HG03571 (cell line): ENCODE measurements around the gene HOXB3.

Experiments
- ATAC-seq: cut with Tn5 transposase; IDR thresholded peaks from one replicate; pipeline ENCODE4 v1.9.1; 2021; ENCODE audit not compliant: unreplicated experiment

HOXB3 gene

DNA sequence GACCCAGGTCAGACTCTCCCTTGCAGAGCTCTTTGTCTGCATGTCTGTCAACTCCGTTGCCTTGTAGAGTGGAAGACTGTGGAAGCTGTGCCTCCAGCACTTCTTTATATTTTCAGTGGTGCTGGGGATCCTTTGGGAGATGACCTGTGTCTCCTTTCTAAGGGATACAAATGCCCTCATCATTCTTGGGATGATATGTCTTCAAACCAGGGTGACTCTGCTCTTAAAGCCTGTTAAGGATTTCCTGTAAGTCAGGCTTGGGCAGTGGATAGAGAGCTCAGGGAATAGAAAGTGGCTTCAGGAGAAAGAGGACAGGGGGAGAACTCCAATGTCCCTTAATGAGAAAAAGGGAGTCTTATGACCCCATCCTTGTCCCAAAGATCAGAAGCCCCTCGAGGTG lies 1.5 kb downstream of the HOXB3 start:
- ATAC-seq, result no peak

DNA sequence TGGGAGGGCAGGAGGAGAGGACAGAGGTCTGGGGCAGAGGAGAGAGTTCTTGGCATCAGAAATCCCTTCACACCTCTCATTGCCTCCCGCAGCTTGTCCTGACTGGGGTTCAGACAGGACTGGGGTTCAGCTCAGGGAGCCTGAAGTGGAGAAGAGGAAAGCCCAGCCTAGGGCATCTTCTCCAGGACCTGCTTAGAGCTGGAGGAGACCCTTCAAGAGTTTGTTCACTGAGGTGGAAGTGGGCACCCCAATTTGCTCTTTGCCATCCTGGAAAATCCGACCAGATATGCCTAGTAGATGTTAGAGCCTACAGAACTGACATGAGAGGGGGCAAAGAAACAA lies 2.0 kb downstream of the HOXB3 start:
- ATAC-seq, result no peak

DNA sequence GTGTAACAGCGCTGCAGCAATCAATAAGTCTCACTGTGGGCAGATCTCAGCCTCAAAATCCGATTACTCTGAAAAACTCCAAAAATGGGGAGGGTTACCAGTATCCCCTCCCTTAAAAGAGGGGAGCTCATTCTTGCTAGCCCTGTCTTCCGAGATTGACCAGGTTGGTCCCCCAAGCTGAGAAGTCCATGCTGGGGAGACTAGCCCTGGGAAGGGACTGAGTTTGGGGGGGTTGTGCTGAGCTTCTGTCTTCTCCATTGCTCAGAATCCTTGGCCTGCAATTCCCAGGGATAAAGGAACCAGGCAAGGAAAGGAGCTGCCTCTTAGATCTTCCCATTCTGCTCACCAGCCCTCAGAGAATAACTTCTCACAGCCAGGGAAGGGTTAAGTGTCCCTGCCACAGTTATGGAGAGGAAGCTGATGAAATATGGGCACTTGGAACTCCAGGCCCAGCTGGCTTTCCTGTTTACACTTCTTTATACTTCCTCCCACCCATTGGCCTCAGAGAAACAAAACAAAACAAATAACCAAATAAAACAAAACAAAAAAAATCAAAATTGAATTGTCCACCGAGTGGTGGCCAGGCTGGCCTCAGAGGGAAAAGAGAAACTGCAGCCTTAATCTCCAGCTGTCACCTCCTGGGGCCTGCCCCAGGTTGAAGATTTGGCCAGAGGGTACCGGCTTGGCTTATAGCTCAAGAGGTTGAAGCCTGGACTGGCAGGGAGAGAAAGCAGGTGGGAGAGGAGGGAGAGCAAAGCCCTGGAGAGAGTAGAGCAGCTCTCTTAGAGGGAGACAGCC lies 2.6 kb downstream of the HOXB3 start:
- ATAC-seq, result no peak

DNA sequence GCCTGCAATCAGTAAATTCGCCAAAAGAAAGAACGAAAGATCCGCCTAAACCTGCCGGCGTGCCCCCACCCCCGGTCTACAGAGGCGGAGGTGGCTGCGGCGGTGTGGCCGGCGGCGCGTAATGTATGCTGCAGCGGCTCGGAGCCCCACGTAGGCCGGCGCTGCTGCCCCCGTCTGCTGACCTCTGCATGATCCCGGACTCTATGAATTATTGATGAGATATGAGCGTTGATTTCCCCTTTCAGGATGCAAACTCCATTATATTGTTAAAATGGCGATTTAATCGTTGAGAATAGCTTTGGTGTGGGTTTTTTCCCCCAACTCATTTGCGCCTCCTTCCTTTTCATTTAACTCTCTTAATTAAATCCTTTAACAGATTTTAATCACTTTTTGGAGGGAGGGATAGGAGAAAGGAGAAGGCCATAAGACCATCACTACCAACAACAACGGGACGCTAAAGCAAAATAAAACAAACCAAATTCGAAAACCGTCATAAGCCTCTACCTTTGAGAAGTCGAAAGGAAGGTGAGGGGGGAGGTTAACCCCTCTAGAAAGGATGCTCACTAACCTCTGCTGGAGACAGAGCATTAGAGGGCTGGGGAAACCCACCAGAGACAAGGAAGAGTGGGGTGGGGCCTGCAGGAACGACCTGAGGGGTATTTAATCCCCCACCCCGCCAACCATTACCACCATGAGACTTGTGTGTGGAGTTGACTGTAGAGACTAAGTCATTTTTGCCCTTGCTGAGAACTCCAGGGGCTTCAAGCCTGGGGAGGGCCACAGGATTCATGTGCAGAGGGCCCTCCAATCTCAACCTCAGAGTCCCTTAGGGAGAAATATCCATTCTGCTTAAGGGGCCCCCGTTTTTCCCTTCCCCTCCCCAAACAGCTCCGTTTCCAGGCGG lies 3.4 kb downstream of the HOXB3 start:
- no peak for ATAC-seq

DNA sequence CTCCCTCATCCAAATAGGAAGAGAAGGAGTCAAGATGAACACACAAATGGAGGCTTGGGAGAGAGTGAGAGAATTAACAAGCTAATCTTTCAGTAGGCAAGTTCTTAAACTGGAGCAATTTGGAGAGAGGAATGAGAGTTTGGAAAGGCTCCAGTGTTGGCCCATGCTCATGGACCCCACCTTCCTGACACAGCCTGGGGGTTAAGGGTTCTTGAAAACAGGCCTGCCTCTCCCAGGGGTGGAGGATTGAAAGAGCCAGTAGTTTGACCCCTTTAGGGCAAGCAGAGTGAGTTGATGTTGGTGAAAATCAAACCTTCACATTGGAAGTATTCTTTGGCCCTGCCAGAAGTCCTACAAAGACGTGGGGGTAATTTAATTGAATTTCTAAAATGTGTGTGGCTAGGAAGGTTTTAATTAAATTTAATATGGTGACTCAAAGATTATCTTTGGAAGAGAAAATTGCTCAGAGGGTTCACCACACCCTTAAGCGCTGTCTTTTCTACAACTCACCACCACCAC lies 5.8 kb downstream of the HOXB3 start:
- ATAC-seq, result no peak

DNA sequence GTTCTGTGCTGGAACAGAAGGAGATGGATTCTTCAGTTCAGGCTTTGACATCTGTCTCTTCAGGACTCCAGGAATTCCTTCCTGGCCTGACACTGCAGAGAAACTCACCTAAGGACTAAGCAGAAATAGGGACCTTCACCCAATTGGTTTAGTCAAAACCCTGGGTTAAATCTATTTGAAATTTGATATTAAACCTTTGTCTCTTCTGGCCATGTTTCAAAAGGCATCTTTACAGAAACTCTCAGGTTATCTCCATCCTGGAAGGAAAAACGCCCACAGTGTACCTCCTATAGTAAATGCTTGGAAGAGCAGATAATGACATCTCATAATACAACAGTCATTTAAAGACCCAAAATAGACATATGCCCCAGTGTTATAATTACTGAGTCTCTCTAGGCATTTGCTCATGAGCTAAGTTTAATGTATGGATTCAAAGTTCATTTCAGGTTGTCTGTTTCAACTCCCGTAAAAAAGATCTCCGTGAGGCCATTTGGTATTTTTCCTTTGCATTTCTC lies 6.3 kb downstream of the HOXB3 start:
- ATAC-seq, result no peak

DNA sequence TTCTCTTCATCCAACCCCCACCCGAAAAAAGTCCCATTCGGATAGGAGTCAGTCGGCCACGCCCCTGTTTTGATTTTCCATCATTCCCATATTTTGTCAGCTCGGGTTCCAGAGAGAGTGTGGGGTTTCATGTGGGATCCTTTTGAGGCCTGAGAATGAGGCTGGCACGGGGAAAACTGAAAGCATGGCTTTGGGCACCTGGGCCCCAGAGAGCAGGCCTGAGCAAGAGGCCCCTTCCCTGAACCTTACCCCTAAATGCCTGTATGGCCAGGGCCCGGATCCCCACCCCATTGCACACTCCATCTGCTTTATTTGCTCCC lies 7.3 kb downstream of the HOXB3 start:
- ATAC-seq, result no peak

DNA sequence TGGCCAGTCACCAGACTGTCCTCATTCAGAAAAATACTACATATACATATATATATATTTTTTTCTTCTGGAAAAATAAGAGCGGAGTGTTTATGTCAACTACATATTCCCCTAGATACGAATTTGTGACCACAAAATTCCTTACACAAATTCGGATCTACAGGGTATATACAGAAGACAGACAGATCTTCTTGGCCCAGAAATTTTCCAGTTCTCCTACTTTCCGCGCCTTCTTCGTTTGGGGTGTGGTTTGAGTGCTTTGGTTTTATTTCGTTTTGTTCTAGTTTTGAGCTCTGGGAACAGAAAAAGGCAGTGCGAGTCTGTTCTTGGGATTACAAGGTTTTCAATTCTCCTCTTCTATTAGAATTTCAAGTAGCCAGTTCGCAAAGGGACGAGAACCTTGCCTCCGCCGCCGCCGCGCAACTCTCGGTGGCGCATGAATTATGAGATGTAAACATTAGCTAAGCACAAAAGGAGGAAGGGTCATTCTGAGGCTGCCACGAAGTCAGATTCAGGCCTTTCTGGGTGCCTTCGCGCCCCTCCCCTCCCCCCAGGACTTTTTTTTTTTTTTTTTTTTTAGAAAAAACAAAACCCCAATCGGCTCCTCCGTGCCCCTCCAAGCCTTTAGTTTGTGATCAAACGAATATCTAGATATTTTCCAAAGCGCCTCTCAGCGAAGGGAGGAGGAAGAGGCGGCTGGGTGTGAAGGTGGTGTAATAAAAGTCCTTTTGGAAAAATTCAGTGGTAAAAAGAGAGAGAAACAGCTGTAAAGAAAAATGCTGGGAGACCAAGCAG lies 10.1 kb downstream of the HOXB3 start:
- ATAC-seq, result no peak

DNA sequence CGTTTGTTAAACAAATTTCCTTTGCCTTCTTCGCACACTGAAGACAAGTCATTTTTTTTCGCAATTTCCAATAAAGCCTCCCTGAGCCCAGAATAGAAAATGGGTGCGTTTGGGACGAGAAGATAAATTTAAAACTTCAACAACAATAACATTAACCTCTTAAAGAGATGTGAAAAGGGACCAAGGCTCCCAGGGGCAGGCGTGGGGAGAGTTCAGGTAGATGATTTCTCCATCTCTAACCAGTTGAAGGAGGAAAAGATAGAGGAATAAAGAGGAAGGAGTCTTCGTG lies 10.6 kb downstream of the HOXB3 start:
- ATAC-seq, result no peak

DNA sequence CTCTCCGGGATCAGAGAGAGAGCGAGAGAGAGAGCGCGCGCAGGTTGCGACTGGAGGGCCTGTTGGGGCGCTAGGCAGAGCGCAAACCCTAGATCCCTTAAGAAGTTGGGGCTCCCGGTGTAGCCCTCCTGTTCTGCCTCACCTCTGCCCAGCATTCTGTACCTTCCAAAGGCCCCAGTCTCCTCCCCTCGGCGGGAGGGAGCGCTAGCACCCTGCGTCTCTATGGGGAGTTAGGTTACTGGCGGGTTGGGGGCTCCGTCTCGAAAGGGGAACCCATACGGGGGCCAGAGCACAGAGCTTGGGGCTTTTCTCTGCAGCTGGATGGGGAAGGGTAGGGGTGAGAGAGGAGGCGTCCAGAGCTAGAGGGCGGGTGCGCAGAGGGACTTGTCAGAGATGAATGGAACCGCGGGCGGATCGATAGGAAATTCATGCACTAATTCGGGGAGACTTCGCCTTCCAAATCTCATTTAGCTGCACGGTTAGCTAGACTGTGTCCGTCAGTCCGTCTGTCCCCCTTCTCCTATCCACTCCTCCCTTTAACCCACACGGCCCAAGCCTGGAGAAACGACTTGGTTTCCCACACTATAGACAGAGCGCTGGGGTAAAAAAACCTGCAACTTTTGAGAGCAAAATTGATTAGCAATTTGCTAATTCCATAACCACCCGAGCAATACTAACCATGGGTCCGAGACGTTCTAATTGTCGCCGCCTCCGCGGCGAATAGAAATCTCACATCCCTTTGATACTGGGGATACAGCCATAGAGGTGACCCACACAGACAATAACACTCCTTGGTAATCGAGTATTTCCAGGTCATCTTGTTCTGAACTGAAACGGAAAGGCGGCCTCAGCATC lies 11.2 kb downstream of the HOXB3 start:
- ATAC-seq, result no peak

DNA sequence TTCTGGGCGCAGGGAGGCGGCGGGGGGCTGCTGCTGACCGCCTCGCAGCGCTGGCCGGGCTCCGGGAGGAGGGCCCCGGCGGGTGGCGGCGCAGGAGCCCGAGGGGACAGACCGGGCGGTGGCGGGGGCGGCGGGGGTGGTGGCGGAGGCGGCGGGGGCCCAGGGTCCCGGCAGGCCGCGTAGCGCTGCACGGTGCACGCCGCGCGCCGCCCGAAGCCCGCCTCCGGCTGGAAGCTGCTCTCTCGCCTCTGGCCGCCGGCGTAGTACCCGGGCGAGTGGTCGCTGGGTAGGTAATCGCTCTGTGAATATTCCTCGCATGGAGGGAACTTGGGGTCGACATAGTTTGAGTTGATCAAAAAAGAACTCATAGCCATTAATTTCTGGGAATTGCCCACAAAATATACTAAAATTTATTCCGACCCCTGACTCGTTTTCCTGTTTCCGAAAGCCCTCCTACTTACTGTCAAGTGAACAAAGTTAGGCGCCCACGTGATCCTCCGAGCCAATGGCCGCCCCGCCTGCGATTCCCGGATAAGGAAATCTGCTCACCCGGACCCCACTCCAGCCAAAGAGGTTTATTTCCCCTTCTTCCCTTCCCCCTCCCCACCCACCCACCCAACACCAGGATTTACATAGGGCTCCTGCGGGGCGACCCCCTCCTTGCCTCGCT lies 12.0 kb downstream of the HOXB3 start, which contains the start of gene HOXB4:
TSS of gene HOXB4 (minus strand) at position 405 of the 670 bp plus-strand sequence. CDS start at position 374, 31 bp downstream.
- no peak for ATAC-seq

DNA sequence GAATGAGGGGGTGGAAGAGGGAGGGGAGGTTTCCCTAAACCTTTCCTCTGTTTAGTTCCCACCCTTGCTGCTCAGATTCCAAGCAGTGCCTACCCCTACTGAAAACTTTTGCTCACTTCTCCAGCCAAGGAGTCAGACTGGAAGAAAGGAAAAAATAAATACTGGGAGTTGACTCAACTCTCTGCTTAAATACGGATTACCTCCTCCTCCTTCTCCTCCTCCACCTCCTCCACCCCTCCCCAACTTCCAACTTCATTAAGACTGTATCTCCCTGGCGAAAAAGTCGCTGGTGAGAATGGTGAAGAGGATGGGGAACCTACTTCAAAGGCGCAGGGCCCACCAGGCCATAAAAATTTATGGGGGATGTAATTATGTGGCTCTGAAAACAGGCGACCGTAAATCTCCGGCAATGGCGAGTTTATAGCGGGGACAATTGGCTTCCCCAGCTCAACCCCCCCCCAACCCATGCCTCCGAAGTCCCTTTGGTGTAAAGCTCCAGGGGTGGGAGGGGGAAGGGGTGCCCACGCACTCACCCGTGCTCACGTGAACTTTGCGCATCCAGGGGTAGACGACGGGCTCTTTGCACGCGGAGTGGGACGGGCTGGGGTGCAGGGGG lies 12.6 kb downstream of the HOXB3 start:
- no peak for ATAC-seq

DNA sequence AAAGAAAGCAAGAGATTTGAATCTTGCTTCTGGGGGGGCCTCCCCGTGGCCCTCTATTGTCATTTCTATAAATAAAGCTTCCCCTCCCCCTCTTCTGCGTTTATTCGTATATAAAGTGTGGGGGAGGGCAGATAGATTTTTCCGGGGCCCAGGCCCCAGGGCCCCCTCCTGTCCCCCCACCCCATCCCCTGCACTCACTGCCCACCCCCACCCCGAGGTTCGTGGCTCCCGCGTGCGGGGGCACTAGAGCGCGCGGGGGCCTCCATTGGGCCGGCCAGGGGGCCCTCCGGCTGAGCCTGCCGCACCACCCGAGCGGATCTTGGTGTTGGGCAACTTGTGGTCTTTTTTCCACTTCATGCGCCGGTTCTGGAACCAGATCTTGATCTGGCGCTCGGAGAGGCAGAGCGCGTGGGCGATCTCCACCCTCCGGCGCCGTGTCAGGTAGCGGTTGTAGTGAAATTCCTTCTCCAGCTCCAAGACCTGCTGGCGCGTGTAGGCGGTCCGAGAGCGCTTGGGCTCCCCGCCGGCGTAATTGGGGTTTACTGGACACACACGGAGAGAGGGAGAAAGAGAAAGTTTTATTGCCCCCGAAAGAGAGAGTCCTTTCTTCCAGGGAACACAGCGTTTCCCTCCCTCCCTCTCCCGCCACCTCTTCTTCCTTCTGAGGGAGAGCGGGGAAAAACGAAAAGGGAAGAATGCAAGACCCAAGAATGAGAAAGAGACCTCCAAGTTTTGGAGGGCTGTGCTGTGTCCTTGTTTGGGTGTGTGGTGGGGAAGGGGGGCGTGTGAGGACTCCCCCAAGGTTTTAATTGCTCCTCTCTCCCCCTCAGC lies 13.3 kb downstream of the HOXB3 start:
- no peak for ATAC-seq

DNA sequence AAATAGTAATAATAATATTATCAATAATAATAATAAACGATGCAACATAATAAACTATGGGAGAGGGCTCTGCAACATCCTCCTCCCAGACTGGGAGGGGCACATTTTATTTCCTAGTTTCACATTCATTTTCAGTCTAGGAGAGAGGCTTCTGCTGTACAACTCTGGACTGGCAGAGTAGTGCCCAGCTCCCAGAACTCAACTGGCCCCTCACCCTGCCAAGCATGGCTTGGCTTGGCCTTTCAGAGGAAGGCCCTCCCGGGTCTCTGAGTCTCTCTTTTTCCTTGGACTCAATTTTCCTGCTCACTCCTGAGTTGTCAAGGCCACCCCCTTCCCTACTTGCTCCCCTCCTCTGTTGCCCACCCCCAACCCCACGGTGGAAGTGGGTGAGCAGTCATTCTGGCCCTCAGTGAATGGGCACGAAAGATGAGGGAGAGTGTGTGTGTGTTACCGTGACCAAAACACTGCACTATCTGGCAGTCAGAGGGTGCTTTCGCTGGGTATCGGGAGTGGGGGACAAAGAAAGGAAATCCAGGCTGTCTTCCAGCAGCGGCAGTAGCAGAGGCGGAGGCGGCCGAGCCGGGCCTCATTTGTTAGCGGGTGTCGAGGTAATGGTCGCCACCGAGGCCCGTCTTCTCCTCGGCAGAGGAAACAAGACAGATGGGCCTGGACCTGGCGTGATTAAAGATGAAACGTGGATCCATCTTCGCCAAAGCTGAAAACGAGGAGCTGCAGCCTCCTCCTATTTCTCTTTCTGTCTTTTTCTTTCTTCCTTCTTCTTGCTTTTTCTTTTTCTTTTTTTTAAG lies 14.2 kb downstream of the HOXB3 start:
- no peak for ATAC-seq

DNA sequence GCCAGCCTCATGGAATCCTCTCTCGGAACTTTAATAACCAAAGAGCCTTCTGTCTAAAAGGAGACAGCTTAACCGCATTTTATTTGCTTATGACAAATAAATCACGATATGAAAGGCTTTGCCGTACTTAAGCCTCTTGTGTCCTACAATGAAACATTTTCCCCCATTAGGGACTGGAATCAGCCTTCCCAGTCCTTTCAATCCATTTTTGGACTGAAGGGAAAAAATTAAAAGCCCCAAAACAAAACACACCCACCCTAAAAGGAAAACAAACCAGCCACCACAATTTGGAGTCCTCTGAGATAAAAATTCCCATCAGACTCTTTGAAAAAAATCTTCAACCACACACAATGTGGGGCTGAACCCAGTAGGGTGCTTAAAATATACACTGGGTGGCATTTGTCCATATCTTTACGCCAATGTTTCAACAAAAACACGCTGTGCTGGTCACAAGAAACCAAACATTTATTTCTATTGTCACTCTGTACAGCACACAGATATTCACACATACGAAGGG lies 14.9 kb downstream of the HOXB3 start:
- no peak for ATAC-seq

DNA sequence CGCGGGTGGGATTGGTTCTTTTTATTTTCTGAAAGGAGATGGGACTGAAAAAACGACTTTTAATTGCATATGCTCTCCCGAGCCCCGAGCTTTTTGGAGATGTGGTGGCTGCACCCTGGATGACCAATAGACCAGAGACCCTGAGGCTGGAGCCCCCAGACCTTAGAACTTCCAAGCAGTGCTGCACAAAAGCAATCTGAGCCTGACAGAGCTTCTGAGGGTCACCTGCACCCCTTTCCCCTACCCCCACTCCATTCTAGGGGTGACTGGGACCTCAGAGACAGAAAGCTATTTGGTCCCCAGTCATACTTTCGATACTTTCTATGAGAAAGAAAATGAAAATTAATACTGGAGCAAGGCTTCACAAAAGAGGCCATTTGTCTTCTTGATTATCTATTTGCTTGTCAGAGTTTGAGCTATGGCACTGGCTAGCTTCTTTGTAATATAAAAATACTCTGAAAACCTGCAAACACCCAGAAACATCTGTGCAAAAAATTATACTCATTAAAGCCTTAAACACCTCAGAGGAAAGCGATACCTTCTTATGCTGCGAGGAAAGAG lies 15.5 kb downstream of the HOXB3 start:
- no peak for ATAC-seq

DNA sequence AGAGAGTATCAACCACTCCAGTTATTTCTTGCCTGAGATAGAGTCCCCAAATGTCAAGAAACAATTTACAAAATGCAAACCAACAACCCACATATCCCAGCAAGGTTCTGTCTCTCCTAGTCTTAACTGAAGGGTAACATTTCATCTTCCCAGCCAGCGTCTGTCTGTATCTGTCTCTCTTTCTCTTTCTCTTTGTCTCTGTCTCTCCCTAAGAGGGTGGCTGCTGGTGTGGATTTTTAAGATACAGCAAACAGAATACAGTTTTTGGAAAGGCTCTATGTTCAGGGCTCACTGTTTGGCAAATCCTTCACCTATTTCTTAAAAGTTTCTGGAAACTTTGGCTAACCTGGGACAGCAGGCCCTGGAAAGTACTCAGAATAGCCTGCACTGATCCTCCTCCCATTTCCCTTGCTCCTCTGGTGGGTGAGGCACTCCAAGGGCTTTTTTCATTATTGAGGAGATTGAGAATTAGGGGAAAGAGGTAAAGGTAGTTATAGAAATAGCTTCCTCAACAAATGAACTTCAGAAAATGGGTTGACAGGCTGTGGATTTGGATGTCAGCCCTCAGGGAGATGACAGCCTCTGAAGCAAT lies 18.1 kb downstream of the HOXB3 start:
- no peak for ATAC-seq
